ENCODE results near the gene MTHFD2L.

DNA sequence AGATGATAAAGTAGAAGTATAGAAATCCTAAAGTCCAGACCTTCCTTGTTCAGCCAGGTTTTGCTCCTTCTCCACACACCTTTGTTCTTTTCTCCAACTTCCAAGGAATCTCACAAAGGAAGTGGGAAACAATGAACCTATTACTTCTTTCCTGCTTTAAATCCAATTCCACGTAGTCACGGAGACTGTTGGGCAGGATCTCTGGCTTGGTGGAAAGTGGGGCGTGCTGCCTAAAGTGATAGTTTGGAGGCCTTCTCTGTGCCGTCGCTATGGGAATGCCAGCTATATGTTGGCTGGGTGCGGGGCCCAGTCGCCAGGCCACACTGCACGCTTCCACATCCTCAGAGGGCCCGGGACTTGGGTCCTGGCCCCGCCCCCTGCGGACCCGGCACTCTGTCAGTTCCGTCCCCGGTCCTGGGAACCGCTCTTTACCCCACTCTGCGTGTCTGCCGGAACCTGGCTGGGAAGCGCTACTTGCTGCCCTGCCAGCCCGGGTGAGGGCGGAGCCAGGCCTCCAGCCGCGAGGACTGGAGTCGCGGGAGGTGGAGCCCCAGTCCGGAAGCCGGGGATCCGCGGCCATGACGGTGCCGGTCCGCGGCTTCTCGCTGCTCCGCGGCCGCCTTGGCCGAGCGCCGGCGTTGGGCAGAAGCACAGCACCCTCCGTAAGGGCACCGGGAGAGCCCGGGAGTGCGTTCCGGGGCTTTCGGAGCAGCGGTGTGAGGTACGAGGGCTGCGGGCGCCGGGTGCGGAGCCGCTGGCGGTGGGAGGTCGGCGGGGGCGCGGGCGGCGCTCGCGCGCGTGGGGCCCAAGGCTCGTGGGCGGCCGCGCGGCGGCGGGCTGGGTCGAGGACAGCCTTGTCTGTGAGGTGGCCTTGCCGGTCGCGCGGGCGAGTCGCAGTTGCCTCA lies at the start of gene MTHFD2L:
- TF ChIP-seq POLR2A (IDR thresholded peaks at IDR 0.05), result peak; percentile 46 to 48
- TF ChIP-seq, protein P1, sequence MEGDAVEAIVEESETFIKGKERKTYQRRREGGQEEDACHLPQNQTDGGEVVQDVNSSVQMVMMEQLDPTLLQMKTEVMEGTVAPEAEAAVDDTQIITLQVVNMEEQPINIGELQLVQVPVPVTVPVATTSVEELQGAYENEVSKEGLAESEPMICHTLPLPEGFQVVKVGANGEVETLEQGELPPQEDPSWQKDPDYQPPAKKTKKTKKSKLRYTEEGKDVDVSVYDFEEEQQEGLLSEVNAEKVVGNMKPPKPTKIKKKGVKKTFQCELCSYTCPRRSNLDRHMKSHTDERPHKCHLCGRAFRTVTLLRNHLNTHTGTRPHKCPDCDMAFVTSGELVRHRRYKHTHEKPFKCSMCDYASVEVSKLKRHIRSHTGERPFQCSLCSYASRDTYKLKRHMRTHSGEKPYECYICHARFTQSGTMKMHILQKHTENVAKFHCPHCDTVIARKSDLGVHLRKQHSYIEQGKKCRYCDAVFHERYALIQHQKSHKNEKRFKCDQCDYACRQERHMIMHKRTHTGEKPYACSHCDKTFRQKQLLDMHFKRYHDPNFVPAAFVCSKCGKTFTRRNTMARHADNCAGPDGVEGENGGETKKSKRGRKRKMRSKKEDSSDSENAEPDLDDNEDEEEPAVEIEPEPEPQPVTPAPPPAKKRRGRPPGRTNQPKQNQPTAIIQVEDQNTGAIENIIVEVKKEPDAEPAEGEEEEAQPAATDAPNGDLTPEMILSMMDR (IDR thresholded peaks at IDR 0.05), result no peak
- no peak for TF ChIP-seq EP300 (IDR thresholded peaks at IDR 0.05)
- TF ChIP-seq POLR2AphosphoS5 (IDR thresholded peaks at IDR 0.05), result peak; percentile 69 to 93 (median 82)
